Measurements from ENCODE around the gene FAM236B.
"Not testable (repeated sequence)": the region's sequence is repeated elsewhere in the genome, so short reads cannot be mapped to it uniquely, and the experiment has no call there.

FAM236B gene

DNA sequence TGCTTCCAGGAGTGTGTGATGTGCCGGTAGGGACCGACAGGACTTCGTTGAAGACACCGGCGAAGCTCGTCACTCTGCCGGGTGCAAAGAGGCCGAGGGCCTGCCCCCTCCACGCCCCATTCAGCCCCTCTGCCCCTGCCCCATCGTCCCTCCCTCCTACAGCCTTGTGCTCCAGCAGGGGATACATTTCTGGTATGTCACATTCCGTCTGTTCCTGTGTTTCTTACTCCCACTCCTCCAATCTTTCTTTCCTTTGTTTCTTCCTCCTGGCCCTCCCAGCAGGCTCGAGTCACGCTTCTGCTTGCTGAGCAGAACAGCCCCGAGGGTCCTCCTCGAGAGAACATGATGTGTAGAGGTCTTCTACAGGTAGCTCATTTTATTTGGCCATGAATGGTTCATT is at the start of gene FAM236B:
TSS of gene FAM236B (minus strand) at position 101 of the 400 bp plus-strand sequence. CDS start at position 1, 100 bp downstream.
- FAIRE-seq; DNase-seq (ENCODE audit: low spot score): not testable (repeated sequence)

DNA sequence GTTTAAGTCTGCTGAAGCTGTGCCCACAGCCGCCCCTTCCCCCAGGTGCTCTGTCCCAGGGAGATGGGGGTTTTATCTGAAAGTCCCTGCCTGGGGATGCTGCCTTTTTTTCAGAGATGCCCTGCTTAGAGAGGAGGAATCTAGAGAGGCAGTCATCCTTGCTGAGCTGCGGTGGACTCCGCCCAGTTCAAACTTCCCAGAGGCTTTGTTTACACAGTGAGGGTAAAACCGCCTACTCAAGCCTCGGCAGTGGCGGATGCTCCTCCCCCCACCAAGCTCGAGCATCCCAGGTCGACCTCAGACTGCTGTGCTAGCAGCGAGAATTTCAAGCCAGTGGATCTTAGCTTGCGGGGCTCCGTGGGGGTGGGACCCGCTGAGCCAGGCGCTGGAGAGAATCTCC is 48.2 kb upstream of the FAM236B start:
- not testable (repeated sequence) for FAIRE-seq

GRCh38 chrX:72808110-72808509 is 25.6 kb upstream of the FAM236B start, which contains the start of gene FAM236D:
Gene FAM236D (minus strand): TSS chrX:72808210. CDS start chrX:72808110, 100 bp downstream.
- not testable (repeated sequence) for DNase-seq (ENCODE audit: low spot score); FAIRE-seq

More for the DNA sequence above, 48.2 kb upstream of the FAM236B start:
- DNase-seq (ENCODE audit: low spot score): not testable (repeated sequence)

DNA sequence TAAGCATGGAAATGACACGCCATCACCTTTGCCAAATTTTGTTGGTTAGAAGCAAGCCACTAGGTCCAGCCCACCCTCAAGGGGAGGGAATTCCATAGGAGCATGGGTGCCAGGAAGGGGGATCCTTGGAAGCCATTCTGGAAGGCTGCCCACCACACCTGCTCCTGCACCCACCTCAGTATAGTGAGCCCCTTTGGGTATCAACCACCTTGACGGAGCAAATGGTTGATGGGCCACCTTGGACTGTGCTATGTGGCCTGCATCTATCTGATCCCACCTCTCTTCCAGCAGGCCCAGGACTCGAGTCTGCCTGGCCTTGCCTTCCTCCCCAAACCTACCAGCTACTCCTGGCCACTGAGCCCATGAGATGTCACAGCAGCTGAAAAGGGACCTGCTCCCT is 7.9 kb upstream of the FAM236B start:
- not testable (repeated sequence) for FAIRE-seq; DNase-seq (ENCODE audit: low spot score)

- FAIRE-seq; DNase-seq (ENCODE audit: low spot score): not testable (repeated sequence)
These were observed 5.7 kb upstream of the FAM236B start for GRCh38 chrX:72788142-72788541.

DNA sequence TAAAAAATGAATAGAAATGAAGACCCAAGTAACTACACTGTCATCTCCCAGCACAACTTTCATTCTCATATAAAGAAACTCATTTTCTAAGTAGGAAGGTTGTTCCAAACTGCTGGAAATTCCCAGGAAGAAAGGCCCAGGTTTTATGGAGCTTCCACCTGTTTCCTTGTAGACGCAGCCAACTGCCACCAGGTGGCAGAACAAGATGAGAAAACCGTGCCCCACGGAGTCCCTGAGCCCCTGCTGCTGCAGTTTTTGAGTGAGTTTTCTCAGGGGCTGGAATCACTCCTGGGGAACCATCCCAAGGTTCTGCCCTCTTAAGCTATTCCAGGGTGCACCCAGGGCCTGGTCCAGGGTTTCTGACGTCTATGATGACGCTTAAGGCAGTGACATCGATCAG is 1.5 kb upstream of the FAM236B start:
- DNase-seq (ENCODE audit: low spot score); FAIRE-seq: not testable (repeated sequence)

GRCh38 chrX:72783365-72783936 is 991 bp upstream of the FAM236B start:
- DNase-seq (ENCODE audit: low spot score); FAIRE-seq: not testable (repeated sequence)

- not testable (repeated sequence) for DNase-seq (ENCODE audit: low spot score); FAIRE-seq
These were observed 4.3 kb downstream of the FAM236B start for GRCh38 chrX:72778146-72778545.

DNA sequence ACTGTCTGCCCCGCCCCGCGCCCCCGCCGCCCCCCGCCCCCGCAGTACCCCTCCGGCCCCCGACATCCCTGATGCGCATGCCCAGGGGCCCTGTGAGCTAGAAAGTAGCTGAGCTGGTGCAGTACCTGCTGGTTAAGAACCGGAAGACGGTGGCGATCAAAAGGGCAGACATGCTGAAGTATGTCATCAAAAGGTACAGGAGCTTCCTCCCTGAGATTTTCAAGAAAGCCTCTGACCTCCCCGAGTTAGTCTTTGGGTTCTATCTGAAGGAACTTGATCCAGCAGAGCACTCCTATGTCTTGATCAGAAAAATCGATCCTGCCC is 5.0 kb downstream of the FAM236B start:
- FAIRE-seq; DNase-seq (ENCODE audit: low spot score): not testable (repeated sequence)

DNA sequence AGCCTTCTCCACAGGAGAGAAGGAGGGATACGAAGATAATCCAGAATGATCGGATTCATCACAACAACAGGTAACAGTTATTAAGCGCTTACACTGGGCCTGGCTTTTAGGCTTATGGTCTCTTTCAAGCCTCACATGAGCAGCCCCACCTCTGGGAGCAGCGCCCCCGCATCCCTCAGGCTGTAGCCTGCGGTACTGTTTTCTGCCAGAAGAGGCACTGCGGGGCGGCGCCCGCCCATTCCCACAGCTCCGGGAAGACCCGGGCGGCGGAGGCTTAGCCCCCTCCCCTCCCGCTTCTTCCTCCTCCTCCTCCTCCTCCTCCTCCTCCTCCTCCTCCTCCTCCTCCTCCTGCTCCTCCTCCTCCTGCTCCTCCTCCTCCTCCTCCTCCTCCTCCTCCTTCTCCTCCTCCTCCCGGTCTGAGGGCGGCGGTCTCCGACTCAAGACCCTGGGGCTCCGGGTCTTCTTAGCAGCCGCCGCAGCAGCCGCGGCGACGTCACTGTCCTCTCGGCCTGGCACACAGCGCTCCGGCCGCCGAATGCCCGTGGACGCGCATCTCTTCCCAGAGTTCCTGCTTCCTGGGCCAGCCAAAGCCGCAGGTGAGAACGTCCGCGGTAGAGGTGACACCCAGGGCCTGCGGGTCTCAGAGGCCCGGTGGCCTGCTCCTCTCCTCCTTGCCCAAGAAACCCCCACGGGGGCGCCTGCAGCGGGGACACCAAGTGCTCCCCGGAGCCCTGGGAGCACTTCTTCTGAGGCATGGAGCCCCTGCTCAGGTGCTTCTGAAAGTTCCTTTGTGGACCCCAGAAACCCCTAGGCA is 5.6 kb downstream of the FAM236B start, which contains the start of gene DMRTC1B:
TSS of gene DMRTC1B (plus strand) at position 238 of the 814 bp plus-strand sequence. CDS start 68,246 bp downstream, outside the sequence.
- DNase-seq (ENCODE audit: low spot score); FAIRE-seq: not testable (repeated sequence)

GRCh38 chrX:72760454-72760853 is 22.0 kb downstream of the FAM236B start:
- FAIRE-seq; DNase-seq (ENCODE audit: low spot score): not testable (repeated sequence)

DNA sequence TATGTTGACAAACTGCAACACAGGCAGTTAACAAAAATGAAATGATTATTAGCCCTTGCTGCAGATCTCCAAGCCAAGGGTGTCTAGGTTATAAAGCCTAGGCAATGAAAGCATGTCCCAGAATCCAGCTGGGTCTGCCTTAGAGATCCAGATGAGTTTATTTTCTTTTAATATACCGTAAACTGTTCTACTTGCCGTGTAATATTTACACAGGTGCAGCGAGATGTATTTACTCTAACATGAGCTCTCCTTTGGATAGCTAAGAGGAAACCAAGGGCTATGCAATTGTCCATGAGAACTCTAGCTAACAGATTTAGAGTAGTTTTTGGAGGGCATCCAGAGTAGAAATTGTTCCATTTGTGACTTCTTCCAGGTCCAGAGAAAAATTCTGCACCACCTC is 33.9 kb downstream of the FAM236B start:
- not testable (repeated sequence) for FAIRE-seq; DNase-seq (ENCODE audit: low spot score)

- not testable (repeated sequence) for DNase-seq (ENCODE audit: low spot score); FAIRE-seq
These were observed 36.9 kb downstream of the FAM236B start for GRCh38 chrX:72745546-72745945.

DNA sequence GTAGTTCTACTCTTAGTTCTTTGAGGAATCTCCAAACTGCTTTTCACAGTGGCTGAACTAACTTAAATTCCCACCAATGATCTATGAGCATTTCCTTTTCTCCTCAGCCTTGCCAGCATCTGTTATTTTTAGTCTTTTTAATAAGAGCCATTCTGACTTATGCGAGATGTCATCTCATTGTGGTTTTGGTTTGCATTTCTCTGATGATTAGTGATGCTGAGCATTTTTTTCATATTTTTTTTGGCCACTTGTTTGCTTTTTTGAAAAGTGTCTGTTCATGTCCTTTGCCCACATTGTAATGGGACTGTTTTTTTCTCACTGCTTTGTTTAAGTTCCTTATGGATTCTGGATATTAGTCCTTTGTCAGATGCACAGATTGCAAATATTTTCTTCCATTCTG is 46.9 kb downstream of the FAM236B start:
- FAIRE-seq (no peak), DNase-seq (ENCODE audit: low spot score) (no peak)

DNA sequence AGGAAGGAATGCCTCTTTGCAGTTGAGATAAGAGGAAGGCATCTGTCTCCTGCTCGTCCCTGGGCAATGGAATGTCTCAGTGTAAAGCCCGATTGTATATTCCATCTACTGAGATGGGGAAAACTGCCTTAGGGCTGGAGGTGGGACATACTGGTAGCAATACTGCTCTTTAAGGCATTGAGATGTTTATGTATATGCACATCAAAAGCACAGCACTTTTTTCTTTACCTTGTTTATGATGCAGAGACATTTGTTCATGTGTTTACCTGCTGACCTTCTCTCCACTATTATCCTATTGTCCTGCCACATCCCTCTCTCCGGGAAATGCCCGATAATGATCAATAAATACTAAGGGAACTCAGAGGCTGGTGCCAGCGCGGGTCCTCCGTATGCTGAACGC is 48.8 kb downstream of the FAM236B start:
- not testable (repeated sequence) for FAIRE-seq

More for the DNA sequence above, 48.8 kb downstream of the FAM236B start:
- not testable (repeated sequence) for DNase-seq (ENCODE audit: low spot score)

All from urothelium cell line (cell line).